ENCODE data around the gene VSTM4.

GRCh38 chr10:49076741-49077521 lies 38.4 kb downstream of the VSTM4 start:
- TF ChIP-seq TAF1 (conservative IDR thresholded peaks at IDR 0.05) (no peak), CTCF (IDR thresholded peaks at IDR 0.05; ENCODE audit: low read depth, low read length, missing input control) (no peak), YY1 (IDR thresholded peaks at IDR 0.05) (peak; percentile 60), GABPA (IDR thresholded peaks at IDR 0.05 in 1 of 2, conservative IDR thresholded peaks at IDR 0.05 in 1 of 2) (no peak), RAD21 (IDR thresholded peaks at IDR 0.05) (peak in 1 of 2 donors; percentile 23), JUND (IDR thresholded peaks at IDR 0.05) (peak in 1 of 2 donors; percentile 39), RXRA (IDR thresholded peaks at IDR 0.05) (peak; percentile 60 to 74)

Data from liver (tissue), 3 donors.